HG02798 (cell line): ENCODE data around the gene TACC2.

Source experiments
- ATAC-seq: cut with Tn5 transposase; IDR thresholded peaks from one replicate; pipeline ENCODE4 v1.9.1; 2021; ENCODE audit warnings: mild to moderate bottlenecking; ENCODE audit not compliant: unreplicated experiment, poor library complexity

The TACC2 gene

DNA sequence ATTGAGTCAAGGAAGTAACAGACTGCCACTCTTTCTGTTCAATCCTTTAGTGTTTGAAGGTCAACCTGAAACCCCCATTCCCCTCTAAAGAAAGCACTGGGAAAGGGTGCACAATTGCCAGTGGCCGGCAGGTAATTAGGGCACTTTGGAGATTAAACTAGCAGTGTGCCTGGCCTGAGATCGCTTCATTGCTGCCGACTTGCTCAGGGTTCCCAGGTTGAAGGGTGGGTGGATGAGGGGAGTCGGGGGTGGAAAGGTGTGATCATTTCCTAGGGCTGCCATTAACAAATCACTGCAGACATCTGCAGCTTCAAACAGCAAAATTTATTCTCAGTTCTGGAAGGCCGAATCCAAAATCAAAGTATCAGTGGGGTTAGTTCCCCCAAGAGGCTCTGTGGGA is 265.9 kb downstream of the TACC2 start:
- no peak for ATAC-seq

DNA sequence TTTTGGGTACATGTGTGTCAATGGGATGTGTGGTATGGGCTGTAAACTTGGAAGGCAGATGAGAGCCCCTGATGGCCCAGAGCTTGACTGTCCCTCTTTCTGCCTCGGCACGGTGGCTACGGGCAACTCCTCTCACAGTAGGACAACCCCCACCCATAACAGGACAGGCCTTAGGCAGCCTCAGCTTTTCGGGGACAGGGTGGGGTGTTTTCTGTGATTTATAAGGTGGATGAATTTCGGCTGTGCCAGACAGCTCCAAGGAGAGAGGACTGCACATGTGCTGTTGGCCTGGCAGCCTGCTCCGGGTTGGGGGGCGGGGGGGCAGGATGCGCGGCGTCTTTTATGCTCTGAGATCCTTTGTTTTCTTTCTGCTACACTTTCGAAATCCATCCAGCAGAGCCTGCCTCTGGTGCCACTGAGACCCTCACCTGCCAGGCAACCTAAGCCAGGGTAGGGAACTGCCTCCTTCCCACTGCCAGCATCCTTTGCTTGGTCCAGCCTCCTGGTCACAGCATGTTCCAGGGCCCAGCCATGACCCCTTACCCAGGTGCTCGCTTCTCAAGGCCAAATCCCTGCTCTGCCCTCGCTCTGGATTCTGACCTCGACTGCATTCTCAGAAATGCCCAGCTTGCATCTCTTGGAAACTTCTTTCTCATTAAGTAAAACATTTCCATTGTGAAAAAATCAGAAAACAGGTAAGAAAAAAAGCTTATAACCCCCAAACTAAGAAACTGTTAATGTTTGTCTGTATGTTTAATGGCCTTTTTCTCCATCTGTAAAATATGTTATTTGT is 266.7 kb downstream of the TACC2 start:
- no peak for ATAC-seq

DNA sequence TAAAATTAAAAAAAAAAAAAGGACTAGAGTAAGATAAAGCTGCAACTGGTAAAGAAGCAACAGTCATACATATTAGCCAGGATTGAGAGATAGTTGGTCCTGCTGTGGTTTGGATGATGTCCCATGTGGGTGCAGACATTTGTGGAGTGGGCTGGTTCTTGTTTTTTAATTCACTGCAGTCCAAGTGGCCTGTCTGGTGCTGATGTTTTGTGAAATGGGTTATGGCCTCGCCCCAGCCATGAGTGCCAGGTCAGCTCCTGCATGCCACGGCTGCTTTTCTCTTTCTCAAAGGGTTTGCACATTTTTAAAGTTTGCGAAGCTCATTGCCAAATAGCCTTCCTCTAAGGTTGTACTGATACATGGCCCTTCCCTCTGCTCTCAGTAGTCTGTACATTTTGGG is 268.1 kb downstream of the TACC2 start:
- no peak for ATAC-seq

DNA sequence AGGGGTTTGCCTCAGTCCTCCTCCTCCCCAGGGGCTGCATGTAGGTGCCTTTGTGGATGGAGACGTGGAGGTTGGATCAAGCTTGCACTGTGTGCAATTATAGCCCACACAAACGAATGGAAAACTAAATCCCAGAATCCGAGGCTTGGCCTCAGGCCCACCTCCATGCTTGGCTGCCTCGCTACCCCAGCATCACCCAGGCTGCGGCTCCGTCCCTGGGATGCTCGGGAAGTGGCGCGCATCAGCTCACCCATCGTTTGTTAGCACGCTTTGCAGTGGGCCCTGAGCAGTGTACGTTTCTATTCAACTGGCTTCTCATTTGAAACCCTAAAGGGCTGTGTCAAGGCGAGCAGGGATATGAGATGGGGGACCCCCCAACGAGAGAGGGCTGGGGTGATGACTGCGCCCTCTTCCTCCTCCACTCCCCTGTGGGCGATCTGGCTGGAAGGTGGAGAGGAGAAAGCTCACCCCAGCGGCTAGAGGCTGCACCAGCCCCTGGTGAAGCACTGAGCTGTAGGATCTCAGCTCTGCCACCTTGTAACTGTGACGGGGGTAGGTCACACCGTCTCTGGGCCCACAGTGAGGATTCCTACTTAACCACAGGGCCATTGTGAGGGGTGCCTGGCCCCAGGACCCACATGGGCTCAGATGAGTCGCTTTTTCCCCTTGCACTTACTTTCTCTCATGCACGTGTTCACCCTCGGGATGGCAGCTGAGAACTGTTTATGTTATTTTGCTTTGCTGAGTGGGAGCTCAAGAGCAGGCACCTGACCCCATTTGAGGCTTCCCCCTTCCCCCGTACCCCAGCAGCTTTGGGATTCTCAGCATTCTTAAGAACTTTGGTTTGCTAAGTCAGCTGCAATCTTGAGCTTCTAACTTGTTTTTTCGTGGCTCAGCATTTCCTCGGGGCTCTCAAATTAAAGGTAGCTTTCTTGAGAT is 269.4 kb downstream of the TACC2 start:
- no peak for ATAC-seq

DNA sequence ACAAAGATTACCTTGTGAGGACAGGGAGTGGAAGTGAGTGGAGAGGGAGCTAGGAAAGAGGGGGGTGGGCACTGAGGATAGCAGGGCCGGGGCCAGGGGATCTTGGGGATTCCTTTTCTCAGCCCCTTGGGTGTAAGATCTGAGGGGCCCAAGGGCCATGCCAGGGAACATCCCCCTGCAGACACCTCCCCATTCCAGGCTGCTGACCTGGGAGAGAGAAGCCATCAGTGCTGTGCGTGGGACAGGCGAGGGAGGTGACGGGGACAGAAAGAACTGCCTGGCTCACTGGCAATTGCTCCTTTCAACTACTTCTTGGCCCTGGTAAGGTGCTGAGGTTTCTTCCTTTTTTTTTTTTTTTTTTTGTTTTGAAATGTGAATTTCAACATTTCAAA is 270.1 kb downstream of the TACC2 start:
- no peak for ATAC-seq

DNA sequence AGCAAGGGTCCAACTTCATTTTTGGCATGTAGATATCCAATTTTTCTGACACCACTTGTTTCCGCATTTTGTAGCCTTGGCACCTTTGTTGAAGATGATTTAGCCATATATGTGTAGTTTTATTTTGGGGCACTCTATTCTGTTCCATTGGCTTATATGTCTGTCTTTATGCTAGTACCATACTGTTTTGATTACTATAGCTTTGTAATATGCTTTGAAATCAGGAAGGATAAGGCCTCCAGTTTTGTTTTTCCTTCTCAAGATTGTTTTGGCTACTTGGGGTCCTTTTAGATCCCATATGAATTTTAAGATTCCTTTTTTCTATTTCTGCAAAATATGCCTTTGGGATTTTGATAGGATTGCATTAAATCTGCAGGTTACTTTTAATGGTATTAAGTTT is 272.6 kb downstream of the TACC2 start:
- no peak for ATAC-seq

DNA sequence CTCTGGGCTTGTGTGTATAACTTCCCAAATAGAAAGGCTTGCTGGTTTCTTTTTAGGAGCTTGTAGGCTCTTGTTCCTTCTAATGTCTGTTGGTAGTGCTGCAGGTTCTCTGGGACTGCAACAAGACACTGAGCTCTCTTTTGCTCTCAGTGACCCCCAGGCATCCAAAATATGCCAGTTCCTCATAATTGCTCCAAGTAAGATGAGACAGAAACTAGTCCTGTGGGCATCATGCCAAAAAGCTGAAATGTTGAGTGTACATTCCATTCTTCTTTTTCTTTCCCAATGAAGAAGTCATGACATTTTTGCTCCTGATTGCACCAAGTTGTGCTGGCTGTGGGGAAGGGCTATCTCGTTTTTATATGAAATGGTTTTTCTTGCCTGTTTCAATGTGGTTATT is 275.0 kb downstream of the TACC2 start:
- no peak for ATAC-seq

DNA sequence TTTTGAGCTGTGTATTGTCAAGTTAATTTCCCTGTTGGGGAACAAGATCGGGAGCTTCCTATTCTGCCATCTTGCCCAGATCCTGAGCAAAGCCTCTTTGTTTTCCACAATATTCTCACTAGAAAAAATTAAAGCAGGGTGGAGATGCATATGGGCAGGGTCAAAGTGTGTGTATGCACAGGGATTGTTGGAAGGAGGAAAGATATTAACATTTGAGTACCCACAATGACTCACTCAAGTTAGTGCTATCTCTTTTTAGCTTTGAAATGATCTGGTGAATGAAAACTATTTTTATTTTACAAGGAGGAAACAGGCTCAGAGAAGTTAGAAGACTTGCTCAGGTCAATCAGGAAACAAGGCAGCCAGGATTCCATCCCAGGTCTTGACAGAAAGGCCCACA is 275.5 kb downstream of the TACC2 start:
- ATAC-seq, result no peak

DNA sequence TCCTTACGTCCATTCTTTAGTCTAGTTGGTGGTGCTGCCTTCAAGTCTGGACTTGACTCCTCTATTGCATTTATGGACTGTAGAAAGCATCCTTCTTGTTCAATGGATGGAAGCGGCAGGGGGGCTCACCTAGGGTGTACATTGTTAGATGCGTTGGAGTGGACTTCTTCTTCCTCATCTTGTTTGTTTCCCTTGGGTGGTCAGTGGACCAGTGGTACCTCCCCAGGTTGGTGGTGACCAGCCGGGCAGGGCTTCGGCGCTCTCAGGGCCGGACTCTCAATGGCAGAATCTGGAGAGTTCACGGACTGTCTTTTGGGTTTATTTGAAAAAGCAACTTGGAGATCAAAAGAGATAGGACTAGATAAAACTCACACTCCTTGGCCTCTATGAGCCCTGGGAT is 276.0 kb downstream of the TACC2 start:
- no peak for ATAC-seq

DNA sequence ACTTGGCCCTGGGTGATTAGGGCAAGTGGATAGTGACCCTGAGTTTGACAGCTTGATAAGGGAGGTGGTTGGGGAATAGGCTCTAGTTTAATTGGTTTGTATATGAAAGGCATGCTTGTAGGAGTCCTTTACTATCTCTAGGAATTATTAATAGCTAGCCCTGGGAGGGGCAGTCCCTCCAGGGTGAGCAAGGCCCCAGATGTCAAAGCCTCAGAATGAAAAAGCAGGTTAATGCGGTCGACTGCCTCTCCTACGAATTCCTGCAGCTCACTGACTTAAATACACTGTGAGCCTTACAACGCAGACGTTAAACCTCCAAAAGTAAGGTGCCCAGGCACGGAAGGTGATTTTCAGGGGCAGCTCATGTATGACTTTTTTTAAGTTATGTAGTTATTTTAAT is 276.9 kb downstream of the TACC2 start:
- ATAC-seq, result no peak

DNA sequence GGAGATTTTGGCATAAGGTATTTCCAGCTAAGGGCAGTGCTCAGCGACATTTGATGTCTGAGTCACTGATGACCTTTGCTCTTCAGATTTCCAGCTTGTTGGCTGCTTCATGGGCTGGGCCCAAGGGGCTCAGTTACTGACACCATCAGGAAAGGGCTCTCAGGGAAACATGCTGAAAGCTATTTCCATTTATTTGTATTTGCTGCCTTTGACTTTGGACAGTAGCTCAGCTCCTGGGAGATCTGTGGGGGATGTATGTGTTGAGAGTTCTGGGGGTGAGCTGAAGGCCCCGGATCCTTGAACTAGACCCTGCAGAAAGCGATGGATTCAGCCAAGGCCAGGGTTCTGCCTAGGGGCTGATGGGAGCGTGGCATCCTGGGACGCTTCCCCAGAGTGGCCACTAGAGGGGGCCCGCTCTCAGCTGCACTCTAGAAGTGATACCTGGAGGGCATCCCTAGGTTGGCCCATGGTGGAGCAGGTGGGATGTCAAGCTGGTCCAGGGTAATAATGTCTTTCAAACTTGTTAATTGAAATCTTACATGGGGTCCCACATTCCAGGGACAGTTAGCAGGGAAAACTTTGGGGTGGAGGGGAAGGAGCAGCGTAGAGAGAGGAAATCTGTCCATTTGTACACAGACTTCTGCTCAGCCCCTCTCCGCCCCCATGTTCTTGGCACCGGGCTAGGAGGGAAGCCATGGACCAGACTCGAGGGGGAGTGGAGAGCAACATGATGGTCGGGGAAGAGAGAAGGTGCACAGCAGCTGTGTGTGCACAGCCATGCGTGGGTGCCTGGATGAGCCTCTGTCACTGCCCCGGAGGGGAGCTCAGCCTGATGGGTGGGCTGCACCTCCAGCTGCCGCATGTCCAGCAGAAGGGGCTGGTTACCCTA is 279.1 kb downstream of the TACC2 start:
- ATAC-seq, result peak; percentile 77

DNA sequence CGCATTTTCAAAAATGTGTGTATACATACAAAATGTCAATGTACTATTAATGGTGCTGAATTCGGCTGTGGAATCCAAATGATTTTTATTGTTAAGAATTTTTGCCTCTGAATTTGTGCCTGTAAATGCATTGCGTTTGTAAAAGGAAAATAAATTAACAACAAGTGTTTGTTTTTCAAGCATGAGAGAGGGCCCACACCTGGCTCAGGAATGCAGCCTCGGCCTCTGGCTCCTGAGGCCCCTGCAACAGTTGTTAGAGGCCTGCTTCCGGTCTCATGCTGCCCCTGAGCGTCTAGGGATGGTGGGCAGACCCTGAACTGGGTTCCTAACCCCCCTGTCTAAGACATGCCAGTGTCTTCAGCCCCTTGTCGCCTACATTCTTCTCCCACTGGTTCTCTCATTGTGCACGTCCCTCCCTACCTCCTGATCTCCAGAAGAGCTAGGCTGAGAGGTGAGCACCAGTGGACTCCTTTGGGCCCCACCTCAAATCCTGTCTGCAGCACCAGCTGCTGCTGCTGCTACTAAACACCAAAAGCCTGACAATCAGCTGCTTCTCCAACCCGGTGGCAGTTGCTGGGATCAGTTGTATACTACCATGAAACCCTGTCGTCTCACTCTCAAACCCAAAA is 280.2 kb downstream of the TACC2 start:
- ATAC-seq, result no peak

DNA sequence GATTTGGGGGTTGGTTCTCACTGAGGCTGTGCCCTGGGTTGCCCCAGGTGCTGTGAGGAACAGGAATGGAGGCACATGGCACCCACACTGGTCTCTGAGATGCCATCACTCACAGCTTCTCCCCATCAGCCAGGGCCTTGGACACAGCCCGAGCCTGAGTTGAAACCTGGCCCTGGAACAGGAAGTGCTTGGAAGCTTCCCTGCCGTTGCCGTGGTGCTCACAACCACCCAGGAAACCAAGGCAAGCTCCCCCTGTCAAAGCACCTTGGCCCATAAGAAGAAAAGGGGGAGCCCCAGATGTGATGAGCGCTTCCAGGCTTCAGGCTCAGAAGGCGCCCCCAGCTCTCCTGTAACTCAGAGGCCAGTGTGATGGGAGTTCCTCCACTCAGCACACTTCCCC is 282.1 kb downstream of the TACC2 start, which contains the start of gene BTBD16:
Gene BTBD16, plus strand, starts transcription at position 221 of the 400 bp plus-strand sequence. CDS start 3,786 bp downstream, outside the sequence.
- ATAC-seq, result no peak

DNA sequence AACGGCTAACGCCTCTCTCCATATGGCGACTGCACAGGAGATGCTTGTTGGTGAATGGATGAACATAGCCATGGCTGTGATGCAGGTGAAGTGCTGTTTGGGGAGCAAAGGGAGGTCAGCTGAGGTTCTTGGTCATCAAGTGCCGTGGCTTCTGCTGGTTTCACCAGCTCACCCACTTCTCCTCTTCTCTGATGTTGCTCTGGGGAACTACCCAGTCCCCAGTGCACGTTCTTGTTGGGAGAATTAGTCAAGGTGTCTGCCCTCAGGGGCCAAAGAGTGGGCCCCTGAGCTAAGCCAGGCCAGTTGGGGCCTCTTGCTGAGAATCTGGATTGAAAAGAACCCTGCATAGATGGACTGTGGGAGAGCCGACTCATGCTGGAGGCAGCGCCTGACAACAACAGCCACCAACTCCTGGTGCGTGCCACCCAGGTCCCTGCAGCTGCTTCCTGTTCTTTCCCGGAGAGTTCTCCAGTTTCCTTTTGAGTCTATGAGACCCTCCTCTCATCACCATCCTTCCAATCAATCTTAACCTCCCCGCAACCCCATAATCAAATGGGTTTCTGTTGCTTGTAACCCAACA is 285.1 kb downstream of the TACC2 start:
- ATAC-seq, result no peak

DNA sequence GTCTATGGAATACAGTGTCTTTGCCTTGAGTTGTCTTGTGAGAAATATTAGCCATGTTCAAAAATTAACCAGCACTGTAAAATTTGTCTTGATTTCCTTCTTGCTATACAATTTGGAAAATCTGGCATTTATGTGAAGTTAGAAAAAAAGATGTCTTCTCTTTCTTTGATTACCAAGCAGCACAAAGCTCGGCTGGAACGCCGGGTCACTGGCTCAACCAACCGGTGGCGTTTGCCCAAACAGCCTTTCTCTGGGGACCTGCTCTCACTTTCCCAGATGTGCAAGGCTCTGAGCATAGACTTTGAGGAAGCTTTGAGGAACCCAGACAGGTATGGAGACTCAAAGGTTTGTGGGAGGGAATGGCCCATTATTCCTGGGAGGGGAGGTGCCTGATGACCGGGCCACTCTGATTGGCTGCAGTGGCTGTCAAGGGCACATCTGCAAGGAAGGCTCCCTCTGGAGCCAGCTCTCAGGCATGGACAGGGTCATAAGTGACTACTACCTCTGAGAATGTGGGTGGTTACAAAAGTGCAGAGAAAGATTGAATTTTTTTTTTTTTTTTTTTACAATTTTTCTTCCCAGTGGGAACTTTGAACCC is 287.7 kb downstream of the TACC2 start:
- ATAC-seq, result no peak

DNA sequence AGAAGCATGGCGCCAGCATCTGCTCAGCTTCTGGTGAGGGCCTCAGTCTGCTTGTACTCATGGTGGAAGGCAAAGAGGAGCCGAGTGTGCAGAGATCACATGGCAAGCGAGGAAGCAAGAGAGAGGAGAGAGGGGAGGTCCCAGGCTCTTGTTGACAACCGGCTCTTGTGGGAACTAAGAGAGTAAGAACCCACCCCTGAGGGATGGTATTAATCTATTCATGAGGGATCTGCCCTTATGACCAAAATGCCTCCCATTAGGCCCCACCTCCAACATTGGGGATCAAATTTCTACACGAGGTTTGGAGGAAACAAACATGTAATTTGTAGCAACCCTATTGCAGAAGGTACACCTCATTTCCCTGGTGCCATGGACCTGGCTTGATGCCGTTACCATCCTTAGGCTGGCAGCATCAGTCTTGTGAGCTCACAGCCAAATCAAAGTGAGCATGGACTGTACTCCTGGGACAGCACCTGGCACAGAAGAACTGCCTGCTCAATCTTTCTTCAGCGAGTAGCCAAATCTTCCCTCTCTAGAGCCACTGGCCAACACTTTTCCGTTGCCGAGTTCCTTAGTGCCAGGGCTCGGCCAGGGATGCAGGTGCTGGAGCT is 288.7 kb downstream of the TACC2 start:
- no peak for ATAC-seq

DNA sequence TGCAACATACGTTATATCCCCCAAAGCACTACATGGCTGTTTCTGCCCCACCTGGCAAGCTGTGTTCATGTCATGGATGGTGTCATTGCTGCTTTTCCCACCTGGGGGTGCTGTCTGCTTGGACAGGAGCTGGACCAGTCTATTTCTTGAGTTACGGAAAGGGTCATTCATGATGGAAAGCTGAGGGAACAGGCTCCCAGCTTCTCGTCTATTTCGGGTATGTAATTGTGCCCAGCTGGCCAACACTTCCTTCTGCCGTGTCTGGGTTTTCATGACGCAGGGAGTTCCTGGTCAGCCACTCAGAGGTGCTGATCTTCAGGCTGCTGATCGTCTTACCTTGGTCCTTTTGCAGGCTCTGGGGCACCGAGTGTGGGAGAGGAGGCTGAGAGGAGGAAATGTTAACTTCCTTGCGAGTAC is 290.8 kb downstream of the TACC2 start:
- ATAC-seq, result no peak

DNA sequence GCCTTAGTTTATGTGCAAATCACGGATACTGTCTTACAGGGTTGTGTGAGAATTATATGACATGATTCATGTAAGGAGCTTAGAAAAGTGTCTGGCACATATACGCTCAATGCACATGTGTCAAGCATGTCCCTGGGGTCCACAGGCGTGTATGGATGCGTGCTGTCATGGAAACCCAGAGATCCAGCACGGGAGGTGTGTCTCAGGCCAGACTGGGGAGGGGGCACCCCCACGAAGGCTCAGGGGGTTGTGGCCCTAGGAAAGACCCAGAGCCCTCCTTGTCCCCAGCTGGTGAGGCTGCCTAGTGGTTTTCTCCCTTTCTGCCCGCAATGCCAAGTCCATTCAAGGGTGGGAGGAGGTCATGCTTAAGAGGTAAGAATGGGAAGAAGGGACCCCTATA is 291.2 kb downstream of the TACC2 start:
- ATAC-seq, result no peak
